GM21786 (cell line): ENCODE measurements around the gene CAMK1.

Source experiments
- ATAC-seq: cut with Tn5 transposase; IDR thresholded peaks from one replicate; pipeline ENCODE4 v1.9.1; 2021; ENCODE audit not compliant: unreplicated experiment

Gene CAMK1

DNA sequence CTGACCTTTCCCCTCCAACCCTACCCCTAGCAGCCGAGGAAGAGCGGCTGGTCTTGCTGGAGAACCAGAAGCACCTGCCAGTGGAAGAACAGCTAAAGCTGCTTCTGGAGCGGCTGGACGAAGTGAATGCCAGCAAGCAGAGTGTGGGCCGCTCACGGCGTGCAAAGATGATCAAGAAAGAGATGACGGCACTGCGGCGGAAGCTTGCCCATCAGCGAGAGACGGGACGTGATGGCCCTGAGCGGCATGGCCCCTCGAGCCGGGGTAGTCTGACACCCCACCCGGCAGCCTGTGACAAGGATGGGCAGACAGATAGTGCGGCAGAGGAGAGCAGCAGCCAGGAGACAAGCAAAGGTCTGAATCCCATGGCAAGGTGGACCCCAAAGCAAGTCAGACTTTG, 26.2 kb downstream of the CAMK1 start:
- ATAC-seq = no peak

DNA sequence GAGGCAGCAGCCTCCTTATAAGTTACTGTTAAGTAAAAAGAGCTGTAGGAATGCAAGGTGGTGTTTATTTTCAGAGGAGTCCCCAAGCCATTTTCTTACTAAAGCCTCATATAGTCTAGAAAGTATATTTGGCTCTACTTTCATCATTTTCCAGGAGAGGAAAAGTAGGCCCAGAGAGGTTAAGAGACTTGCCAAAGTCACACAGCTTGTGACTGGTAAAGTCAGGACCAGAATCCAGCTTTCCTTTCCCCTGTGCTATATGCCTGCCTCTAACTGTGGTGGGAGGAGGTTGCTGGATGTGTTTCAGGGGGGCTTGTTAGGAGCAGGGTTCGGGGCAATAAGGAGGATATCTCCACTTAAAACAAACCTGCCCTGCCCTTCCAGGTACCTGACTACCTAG, 27.2 kb downstream of the CAMK1 start:
- no peak for ATAC-seq

DNA sequence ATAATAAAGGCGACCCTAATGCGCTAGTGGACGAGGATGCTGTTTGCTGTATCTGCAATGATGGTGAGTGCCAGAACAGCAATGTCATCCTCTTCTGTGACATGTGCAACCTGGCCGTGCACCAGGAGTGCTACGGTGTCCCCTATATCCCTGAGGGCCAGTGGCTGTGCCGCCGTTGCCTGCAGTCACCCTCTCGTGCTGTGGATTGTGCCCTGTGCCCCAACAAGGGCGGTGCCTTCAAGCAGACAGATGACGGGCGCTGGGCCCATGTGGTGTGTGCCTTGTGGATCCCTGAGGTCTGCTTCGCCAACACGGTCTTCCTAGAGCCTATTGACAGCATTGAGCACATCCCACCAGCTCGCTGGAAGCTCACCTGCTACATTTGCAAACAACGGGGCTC, 30.6 kb downstream of the CAMK1 start:
- no peak for ATAC-seq

DNA sequence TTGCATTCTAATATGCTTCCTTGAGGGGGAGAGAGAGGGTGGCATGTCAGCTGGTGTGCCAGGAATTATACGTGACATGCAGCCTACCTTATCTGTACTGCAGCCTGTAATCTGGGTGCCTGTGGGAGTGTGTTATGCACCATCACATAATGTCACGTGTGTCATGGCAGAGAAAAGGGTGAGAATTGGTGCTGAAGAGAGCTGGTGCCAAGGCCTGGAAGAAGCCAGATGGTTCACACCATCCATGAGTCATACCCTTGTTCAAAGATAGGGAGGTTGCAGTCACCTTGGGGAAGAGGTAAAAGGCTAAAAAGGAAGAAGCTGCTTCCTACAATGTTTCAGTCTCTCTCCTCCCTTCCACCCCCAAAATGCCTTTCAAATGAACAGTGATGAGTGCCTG, 32.9 kb downstream of the CAMK1 start:
- no peak for ATAC-seq

DNA sequence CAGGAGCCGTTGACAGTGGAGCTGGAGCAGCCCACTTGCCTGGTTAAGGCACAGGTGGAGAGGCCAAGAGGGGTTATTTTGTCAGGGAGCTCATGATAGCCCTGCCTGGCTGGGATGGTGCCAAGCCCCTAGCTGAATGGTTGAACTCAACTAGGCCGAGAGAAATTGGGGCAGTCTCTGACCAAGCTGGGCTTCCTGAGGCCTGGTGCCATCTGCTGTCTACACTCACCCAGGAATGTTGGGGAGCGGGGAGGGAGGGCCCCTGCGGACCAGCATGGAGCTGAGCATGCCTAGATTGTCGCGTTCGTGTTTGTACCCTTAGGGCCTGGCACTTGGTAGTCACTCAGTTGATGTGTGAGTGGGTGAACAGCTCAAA, 37.0 kb downstream of the CAMK1 start:
- no peak for ATAC-seq

DNA sequence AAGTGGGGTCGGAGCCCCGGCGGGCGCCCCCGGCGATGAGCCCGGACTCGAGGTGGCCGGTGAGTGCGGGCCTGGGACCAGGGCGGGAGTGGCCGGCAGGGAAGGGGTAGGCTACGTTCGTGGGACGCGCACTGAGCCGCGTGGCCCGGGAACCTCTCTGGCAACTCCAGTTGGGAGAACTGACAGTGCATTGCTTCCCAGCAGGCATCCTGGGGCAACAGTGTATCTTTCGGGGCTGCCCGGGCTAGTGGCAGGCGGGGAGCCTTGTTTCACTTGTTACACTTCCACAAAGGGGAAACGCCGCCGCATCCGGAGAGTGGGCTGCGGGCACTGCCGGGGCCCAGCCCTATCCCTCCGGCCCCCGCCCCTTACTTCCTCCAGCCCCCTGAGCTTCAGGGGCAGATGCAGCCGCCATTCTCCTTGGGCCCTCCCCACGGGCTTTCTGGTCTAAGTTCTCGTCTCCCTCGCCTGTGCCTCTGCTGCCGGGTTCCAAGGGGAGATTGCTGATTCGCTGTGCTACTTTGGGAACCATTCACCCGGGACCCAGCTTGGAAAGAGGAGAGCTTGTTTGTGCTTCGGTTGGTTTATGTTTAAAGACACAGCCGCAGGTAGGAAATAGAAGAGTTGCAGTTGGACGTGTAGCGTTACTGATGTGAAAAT, 37.5 kb downstream of the CAMK1 start:
- ATAC-seq = peak; percentile 0

DNA sequence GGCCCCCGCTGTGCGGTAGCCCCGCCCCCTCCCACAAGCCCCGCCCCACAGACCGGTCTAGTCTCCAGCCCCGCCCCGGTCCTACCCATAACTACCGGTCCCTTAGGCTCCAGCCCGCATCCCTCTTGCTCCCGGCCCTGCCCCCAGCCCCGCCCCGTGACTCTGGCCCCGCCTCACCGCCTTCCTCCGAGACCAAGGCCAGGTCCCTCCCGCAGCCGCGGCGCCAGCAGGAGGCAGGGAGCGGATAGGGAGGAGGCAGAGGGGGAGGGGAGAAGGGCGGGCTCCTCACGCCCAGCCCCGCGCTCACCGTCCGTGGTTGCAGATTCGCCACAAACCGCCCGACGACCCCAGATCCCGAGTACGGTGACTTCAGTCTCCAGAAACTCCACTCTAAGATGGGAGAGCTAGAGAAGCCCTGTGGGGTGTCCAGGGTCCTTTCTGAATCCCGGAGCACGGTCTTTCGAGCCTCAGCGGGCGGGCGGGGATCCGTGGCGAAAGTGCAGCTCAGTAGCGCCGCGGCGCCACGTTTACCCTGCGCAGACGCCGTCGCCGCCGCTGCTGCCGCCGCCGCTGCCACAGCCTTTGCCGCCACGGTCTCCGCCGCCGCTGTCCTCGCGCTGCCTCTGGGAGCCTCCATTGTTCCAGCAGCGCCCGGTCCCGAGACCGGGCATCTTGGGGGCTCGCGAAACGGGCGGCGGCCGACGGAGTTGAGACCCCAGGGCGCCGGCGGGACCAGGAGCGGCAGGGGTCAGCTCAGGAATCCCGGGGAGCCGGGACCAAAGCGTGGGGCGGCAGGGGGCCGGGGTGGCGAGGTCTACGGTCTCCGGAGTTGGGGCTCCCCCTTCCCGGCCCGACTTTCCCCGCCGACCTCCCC, 38.3 kb downstream of the CAMK1 start, which contains the start of gene BRPF1:
BRPF1 (plus strand) TSS at position 530 of the 874 bp plus-strand sequence. CDS start 2,406 bp downstream, outside the sequence.
- peak; percentile 93 for ATAC-seq

DNA sequence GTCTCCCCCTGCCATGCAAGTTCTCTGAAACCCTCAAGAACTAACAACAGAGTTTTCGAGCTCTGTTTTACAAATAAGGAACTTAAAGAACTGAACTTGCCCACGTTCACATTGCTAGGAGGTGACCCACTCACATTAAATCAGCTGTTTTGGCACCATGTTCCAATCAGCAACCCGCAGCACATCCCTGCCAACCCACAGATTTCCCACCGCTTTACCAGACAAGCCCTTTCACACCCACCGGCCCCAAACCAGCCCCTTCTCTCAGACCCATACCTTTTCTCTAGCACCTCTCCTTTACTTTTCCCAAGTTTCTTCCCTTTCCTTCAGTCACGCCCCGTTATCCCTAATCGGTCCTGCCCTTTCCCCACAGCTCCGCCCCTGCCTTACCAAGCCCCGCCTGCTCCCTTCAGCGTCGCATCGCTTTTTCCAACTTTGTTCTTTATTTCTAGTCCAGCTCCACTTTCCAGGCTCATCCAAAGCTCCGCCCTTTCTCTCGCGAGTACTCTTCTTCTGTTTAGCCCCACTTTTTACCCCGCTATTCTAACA, 39.0 kb downstream of the CAMK1 start:
- peak; percentile 37 for ATAC-seq

DNA sequence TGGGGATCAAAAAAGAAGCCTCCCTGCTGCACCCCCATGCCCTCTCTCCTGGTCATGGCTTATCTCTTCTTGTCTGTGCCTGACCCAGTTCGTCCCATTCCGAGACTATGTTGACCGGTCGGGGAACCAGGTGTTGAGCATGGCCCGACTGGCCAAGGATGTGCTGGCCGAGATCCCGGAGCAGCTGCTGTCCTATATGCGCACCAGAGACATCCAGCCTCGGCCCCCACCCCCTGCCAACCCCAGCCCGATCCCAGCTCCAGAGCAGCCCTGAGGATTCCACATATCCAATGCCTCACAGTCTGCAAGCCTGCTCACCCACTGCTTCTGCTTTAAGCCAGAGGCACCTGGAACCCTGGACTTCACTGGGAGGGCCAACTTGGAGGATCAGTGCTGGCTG, 40.3 kb downstream of the CAMK1 start:
- no peak for ATAC-seq

DNA sequence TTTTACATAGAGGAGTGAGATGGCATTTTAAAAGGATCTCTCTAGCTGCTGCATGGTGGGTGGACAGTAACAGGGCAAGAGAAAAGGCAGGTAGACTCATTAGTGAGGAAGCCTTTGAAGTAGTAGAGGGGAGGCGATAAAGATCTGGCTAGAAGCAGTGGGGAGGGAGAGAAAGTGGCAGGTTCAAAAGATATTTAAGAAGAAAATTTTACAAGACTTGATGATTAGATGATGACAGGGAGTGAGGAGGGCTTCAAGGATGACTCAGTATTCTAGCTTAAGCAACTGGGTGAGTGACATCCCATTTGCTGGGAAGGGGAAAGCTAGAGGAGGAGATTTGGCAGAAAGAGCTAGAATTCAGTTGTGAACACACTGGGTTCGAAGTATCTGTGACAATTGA, 42.0 kb downstream of the CAMK1 start:
- no peak for ATAC-seq

DNA sequence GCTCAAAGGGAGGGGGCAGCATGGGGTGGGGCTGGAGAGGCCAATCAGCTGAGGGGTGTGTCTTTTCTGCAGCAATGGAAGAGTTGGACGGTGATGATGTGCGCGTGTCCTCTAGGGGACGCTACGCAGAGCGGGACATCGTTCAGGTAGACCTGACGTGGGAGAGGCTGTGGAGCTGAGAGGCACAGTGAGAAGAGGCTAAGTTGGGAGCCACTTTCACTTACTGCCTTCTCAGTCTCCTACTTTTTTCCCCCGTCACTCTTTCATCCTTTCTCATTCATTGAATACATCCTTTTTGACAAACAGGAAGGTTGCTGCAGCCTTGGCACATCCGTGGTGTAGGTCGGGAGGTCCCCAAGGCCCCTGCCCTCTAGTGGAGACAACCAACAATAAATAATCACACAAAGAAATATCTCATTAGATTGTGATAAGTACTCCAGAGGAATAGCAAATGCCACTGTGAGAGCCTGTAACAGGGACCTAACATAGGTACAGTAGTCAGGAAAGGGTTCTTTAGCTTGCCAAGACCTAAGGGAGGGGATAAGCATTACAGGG, 42.6 kb downstream of the CAMK1 start:
- ATAC-seq = no peak

DNA sequence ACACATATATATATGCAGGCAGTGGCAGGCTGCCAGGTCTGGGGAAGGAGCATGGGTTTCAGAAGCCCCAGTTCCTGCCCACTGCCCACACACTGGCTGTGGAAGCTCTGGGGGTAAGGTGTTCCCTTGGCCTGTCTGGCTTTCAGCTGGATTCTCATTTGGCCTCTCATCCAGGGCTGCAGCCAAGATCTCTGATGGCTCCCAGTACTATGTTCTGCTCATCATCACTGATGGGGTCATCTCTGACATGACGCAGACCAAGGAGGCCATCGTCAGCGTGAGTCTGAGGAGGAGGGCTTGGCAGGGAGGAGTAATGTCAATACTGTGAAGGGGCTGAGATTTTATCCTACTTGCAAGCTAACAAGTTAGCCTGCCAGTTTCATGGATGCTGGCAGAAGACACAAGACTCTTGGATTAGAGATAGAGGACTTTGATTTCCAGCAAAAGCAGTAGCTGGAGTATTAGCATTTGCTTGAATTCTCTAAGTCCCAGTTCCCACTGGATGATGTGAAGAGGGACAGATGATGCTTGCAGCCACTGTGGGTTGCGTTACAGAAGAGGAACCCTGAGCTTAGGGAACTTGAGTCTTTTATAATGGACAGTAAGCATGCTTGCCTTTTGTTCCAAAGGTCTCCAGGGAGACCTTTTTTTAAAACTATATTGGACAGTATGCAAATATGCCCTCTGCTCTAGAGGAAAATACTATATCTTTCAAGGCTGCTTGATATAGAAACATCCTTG, 43.8 kb downstream of the CAMK1 start:
- no peak for ATAC-seq

DNA sequence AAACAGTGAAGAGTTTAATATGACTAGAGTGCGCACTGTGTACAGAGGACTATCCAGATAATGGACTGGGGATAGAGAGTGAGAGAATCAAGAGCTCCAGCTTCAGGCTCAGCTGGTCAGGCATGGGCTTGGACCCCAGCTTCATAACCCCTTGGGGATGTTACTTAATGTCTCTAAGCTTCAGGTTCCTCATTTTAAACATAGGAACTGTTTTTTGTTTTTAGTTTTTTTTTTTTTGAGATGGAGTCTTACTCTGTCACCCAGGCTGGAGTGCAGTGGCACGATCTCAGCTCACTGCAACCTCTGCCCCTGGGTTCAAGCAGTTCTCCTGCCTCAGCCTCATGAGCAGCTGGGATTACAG, 48.1 kb downstream of the CAMK1 start:
- ATAC-seq = no peak

DNA sequence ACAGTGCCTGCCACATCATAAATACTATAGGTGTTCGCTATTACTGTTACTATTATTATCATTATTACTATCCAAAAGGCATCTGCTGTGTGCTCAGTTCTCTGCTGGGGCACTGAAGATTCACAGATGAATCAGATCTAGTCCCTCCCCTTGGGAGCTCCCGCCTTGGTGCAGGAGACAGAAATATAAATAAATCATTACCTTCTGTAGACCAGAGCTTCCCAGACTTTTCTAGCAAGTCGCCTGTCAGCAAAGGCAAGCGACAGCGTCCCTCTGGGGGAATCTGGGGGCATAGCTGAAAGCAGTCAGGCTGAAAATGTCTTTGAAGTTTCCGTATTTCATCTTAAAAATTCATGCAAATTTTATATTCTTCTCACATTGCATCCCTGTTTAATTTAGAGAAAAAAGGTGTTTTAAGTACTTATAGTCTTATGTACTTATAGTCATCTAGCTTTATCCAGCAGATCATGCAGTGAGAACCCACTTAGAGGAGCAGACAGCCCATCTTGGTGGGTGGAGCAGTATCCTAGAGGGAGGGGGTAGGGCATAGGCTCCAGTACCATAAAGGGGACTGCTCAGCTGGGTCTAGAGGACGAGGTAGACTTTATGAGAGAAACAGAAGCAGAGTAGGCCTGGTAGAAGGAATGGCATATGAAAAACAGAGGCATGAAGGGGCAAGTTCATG, 48.6 kb downstream of the CAMK1 start:
- no peak for ATAC-seq

DNA sequence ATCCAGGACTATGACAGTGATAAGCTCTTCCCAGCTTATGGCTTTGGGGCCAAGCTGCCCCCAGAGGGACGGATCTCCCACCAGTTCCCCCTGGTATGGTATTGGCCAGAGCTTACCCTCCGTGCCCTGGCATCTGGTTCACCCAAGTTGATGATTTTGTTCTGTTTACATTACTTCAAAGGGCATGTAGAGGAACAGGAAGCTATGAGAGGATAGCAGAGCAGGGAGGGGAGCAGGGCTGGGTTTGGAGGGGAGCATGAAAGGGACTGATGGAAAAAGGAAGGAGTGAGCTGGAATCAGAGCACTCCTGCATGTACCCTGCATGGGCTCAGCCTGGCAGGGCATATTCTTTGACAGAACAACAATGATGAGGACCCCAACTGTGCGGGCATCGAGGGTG, 51.6 kb downstream of the CAMK1 start:
- ATAC-seq = no peak

DNA sequence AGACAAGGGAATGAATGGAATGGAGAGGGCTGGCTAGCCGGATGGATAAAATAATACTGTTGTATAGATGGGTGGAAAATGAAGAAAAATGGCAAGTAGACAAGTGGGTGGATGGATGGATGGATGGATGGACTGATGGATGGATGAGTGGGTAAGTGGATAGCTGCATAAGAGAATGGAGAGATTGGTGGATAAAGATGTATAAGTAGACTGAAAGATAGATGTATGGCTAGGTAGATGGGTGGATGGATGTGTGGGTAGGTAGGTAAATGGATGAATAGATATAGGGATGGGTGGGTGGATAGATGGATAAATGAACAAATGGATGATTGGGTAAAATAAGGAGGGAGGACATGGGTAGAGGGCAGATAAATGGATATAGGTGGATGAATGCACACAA, 52.2 kb downstream of the CAMK1 start:
- ATAC-seq = no peak

DNA sequence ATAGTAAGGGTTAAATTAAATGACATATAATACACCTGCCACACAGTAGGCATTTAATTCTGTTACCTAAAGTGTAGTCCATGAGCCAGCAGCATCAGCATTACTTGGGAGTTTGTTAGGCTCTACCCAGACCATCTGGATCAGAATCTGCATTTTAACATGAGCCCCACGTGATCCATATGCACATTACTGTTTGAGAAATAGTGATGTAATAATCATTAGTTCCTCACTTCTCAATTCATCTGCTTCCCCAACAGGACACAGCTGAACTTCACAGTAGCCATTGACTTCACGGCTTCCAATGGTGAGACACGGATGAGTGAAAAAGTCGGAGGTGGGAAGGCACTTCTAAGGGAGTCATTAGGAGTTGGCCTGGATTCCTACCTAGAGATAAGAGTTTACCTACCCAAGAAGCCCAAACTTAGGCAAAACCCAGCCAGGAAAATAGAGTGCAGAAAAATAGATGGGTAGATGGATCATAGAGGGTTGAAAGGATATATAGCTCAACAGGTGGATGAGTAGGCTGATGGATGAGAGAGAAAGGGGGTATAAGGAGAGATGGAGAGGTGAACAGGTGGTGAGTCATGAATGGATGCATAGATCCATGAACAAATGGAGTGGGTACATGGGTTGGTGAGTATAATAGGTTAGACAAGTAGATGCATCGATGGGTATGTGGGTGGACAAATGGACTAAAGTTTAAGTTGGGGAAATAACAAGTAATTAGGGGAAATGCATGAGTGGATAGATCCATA, 52.8 kb downstream of the CAMK1 start:
- ATAC-seq = no peak

DNA sequence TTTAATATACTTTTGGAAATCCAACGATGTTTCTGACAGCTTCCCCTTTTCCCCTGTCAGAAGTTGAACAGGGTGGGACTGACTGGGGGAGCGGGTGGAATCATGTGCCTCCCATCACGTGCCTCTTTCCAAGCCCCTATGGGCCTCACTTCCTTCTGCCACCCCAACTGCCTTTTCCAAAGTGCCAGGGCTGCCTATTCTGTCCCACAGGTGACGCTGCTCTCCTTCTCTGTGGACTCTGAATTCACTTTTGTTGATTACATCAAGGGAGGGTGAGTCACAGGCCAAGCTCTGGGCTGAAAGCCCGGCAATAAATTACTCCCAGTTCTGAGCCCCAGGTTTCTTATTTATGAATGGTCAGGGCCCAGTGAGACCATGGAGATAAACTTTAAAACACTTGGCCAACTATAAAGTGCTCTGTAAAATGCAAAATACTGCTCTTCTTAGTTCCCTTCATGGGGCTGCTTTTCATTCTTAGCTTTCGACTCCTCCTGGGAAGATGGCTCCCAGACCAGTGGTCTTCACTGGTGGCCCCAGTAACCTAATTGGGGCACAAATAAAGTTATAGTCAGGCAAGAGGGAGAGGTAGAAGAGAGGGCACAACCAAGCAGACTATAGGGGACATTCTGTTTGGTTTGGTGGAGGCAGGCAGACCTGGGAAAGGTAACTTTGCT, 53.8 kb downstream of the CAMK1 start:
- no peak for ATAC-seq

DNA sequence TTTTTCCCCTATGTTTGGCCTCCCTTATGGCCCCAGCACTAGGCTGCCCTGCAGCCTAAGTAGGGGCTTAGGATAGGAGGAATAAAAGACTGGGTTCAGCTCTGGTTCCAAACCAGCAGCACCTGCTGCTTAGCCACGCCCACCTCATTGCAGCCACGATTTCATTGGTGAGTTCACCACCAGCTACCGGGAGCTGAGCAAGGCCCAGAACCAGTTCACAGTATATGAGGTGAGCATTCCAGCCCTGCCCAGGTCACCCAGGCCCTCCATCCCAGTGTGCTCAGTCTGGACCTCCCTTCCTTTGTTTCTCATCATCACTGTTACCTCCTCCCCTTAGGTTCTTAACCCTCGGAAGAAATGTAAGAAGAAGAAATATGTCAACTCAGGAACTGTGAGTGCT, 54.6 kb downstream of the CAMK1 start:
- no peak for ATAC-seq
